NCI-H187 (cell line): ENCODE measurements around the gene SP100.

Source experiments
- DNase-seq, 2 experiments: peaks; one replicate each; lab custom pipeline; 2025; lab: John Stamatoyannopoulos, UW

Gene SP100

DNA sequence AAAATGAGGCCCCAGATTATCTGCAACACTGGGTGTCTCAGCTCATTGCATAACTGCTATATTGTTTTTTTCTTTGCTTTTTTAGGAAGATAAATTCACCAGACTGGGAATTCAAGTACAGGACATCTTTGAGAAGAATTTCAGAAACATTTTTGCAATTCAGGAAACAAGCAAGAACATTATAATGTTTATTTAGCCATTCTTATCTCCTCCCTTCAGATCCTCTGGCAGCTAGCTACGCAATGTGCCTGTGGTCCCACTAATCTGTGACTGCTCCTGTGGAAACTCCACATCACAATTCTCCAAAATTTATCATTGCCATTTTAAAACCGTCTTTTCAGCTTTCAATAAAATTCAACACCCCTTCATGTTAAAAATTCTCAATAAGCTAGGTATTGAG is 126.8 kb downstream of the SP100 start:
- DNase-seq, result no peak

DNA sequence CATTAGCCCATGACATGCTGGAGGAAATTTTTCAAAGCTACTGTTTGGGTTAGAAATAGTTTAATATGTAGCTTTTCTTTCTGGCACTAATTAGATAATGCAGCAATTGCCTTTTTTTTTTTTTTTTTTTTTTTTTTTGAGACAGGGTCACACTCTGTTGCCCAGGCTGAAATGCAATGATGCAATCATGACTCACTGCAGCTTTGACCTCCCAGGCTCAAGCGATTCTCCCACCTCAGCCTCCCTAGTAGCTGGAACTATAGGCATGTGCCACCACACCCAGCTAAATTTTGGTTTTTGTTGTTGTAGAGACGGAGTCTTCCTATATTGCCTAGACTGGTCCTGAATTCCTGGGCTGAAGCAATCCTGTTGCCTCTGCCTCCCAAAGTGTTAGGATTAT is 136.2 kb downstream of the SP100 start:
- no peak for DNase-seq

DNA sequence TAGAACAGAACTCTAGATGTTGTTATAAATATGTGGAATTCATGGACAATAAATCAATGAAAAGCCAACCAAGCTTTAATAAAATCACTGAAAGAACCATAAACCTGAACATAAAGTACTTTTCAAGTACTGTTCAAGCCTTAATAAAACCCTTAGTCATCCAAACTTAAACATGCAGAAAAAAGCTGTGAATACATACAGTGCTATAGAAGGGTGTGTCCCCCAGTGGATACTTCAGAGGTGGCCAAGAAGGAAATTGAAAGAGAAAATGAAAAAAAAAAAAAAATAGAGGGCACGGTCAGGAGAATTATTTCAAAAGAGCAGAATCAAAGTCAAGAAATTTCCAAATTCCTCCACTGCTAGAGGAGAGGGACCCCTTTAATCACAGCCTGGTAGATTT is 141.1 kb downstream of the SP100 start:
- no peak for DNase-seq

DNA sequence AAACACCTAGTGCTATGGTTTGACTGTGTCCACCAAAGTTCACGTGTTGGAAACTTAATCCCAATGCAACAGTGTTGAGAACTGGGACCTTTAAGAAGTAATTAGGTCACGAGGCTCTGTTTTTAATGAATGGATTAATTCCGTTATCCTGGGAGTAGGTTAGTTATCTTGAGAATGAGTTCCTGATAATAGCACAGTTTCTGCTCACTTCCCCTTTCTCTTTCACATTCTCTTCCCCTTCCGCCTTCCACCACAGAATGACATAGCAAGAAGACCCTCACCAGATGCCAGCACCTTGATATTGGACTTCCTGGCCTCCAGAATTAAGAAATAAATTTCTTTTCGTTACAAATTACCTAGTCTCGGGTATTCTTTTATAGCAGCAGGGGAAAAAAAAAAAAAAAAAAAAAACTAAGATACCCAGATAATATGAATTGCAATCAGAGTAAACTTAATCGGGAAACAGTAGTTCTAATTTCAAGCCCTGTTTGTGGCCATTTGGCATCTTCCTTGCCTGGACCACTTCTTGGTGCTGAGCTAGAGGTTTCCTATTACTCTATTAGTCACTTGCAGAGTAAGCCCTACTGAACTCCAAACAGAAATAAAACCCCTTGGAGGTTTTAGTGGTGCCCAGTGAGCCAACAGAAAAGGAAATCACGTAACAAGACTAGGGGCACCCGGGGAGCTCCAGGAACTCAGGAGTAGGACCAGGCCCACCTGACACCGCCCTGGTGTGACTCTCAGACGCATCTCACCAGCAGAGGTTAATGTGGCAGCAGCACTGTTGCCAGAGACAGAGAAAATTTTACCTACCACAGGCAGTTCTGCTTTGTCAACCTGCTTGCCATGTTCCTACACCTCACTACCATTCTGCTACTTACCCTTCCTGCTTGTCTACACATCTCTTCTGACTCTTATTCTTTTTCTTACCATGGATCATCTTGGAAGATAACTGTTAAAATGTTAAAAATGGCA is 149.1 kb downstream of the SP100 start:
- DNase-seq, result no peak

DNA sequence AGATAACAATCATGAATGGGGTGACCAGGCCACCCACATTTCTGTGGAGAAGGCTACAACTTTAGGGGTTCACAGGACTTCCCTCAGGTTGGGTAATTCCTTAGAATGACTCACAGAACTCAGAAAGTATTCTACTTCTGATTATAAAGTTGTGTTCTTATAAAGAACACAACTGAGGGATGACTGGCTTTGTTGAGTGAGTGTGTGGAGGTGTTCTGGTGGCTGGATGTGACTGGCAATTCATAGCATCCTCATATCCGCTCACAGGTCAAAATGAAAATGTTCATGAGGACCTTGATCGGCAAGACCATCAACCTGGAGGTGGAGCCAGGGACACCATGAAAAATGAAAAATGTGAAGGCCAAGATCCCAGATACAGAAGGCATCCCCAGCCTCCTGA is 153.3 kb downstream of the SP100 start:
- DNase-seq, result no peak

DNA sequence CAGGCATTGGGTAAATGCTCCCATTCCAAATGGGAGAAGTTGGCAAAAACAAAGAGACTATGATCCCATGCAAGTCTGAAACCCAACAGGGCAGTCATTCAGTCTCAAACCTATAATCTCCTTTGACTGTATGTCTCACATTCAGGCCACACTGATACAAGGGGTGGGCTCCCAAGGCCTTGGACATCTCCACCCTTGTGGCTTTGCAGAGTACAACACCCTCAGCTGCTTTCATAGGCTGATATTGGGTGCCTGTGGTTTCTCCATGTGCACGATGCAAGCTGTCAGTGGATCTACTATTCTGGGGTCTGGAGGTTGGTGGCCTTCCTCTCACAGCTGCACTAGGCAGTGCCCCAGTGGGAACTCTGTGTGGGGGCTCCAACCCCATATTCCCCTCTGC is 155.0 kb downstream of the SP100 start:
- no peak for DNase-seq

GRCh38 chr2:230575642-230576324 is 159.8 kb downstream of the SP100 start:
- no peak for DNase-seq

DNA sequence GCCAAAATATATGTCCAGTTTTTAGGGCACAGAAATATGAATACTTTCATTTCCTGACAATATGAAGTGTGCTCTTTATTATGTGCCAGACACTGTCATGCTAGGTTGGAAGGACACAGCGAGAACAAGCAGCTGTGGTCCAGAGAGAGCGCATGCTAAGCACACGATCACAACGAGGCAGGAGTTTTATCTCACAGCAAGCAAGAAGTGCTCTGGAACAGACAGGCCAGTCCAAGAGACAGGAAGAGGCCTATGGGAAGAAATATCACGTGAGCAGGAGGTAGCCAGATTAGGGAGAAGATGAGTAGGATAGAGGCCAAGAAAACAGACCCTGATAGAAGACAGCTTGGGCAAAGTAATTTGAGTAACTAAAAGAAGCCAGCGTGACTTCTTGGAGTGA is 161.1 kb downstream of the SP100 start:
- no peak for DNase-seq

DNA sequence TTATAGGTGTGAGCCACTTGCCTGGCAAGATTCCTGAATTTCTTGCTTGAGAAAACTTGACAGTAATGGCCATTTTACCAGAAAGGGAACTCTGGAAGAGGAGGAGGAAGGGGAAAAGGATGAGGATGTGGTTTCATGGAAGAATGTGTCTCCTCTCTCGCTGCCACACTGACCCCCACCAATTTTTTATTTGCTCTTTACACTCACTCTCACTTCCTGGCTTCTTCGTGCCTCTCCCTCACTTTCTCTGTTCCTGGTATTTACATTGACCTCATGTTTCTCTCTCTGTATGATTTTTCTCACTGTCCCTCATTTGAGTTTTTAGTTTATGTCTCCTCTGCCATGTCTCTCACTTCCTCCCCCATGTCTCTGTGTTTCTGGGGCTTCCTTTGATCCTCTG is 162.1 kb downstream of the SP100 start:
- no peak for DNase-seq

GRCh38 chr2:230582851-230583283 is 166.9 kb downstream of the SP100 start:
- no peak for DNase-seq

GRCh38 chr2:230583581-230583980 is 167.6 kb downstream of the SP100 start:
- DNase-seq, result no peak

- DNase-seq, result no peak
Observed at GRCh38 chr2:230586328-230586982, 170.5 kb downstream of the SP100 start.

GRCh38 chr2:230589025-230589424 is 173.0 kb downstream of the SP100 start:
- DNase-seq, result no peak

DNA sequence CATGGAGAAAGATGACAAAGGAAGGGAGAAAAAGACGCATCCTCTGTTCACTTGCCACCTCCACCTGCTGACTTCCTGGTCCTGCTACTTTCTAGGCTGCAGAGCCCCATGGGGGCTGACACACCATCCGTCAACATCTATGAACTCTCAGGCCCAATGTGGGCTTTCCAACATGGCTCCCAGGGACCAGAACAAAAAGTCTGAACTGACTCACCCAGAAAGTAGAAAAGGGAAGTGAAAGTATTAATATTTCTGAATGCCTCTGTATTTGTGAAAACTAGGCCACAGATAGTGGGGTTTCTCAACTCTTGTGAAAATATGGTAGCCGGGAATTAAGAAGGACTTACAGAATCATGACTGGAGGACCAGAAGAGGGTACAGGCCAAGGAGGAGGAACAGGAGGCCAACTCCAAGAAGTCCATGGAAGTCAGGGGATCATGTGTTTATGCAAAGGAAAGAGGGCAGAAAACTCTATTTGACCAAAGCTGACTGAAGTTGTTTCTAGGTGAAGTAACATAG is 173.6 kb downstream of the SP100 start:
- DNase-seq, result no peak

DNA sequence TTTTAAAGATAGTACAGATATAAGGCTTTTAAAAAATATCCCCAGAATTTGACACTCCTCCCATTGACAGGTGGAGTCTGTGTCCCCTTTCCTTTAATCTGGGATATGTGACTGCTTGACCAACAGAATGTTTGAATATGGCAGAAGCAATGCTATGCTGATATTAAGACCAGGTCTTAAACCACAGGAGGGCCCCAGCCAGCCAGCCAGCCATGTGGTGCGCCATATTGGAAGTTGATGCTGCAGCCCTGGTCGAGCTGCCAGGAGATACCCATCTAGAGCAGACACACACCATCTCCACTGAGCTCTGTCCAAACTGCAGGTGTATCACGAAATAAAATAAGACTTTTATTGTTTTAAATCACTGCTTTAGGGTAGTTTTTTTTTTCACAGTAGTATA is 174.3 kb downstream of the SP100 start:
- no peak for DNase-seq

GRCh38 chr2:230591850-230592249 is 175.8 kb downstream of the SP100 start:
- no peak for DNase-seq

DNA sequence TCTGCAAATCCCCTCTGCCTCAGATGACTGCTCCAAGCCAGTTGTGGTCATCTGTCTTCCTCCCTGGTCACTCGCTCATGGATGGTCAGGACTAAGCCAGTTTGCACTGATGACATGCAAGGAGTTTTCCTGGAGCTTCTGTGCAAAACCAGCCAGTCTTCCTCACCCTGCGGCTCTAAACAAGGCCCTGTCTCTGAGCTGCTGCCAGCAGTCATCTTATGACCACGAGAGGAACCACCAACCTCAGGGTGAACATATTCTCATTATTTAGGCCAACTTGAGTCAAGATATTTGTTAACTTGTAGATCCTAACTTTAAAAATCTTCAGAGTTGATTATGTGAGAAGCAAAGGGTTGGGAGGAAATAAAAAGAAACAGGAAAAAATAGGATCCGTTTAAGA is 176.8 kb downstream of the SP100 start:
- DNase-seq, result no peak
